ENCODE measurements around the gene APC2.

APC2 gene

DNA sequence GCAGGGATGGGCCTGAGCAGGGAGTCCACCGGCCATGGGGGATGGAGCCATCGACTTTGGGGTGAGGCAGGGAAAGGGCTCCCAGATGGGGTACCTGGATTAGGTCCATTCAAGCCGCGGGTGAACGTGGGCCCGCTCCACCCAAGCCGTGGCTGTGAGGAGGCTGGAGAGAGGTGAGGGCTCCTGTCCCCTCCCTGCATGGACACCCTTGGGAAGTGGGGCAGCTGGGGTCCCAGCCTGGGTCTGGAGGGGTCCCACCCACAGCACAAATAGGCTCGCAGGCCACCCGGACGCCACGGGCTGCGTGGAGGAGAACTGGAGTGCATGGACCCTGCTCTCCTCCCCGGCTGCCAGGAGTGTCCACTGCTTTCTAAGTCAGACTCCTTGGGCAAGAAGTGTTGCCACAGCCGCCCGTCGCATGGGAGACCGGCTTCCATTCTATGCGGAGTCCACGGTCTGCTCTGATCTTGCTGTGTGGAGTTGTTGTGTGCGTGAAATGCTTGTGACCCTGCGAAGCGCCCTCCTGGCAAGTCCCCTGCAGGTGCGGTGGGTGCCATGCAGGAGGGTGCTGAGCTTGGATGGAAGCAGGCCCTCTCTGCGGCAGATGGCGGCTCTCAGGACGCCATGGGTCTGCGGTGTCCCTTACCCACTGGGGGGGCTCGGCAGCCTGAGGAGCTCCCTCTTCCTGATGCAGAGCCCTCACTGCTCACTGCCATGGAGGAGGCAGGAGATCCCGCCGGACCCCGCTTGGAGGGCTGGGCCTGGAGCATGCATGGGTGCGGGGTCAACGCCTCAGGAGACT, 40.5 kb upstream of the APC2 start:
- peak overlapping the region; percentile 100 for H3K4me2 ChIP-seq (ENCODE audit: low read length)
- H3K4me1 ChIP-seq (ENCODE audit: control insufficient read depth, low read length) = peaks cover 32% of the 10 kb centered on the region
- no peaks in the 10 kb centered on the region for H3K27me3 ChIP-seq (ENCODE audit: control insufficient read depth, low read length)
- H3K27ac ChIP-seq (ENCODE audit: low read depth, low read length) = peak overlapping the region; percentile 78; the same call in 1 of the 2 replicates
- H3K4me3 ChIP-seq (ENCODE audit: low read length) = peak overlapping the region; percentile 86
- peaks cover 7% of the 10 kb centered on the region for H3F3A ChIP-seq (ENCODE audit: control insufficient read depth, insufficient read depth)
- peaks cover 66% of the 10 kb centered on the region for H3K36me3 ChIP-seq (ENCODE audit: control insufficient read depth, low read length)
- TF ChIP-seq EZH2phosphoT487 (IDR thresholded peaks at IDR 0.05; ENCODE audit: borderline replicate concordance, low read length) = no peak
- TF ChIP-seq, protein P1, sequence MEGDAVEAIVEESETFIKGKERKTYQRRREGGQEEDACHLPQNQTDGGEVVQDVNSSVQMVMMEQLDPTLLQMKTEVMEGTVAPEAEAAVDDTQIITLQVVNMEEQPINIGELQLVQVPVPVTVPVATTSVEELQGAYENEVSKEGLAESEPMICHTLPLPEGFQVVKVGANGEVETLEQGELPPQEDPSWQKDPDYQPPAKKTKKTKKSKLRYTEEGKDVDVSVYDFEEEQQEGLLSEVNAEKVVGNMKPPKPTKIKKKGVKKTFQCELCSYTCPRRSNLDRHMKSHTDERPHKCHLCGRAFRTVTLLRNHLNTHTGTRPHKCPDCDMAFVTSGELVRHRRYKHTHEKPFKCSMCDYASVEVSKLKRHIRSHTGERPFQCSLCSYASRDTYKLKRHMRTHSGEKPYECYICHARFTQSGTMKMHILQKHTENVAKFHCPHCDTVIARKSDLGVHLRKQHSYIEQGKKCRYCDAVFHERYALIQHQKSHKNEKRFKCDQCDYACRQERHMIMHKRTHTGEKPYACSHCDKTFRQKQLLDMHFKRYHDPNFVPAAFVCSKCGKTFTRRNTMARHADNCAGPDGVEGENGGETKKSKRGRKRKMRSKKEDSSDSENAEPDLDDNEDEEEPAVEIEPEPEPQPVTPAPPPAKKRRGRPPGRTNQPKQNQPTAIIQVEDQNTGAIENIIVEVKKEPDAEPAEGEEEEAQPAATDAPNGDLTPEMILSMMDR (IDR thresholded peaks at IDR 0.05; ENCODE audit: low read depth, low read length, poor library complexity, severe bottlenecking) = no peak
- H4K20me1 ChIP-seq (ENCODE audit: control insufficient read depth, insufficient read depth, low read depth, low read length) = peaks cover 53% of the 10 kb centered on the region
- H3K9me3 ChIP-seq (ENCODE audit: control insufficient read depth, insufficient read depth, low read length) = no peaks in the 10 kb centered on the region
- H3K9me2 ChIP-seq (replicated peaks; ENCODE audit: control insufficient read depth, low read length) = no peaks in the 10 kb centered on the region
- H3K79me2 ChIP-seq (ENCODE audit: control insufficient read depth, low read length) = peaks cover 69% of the 10 kb centered on the region

DNA sequence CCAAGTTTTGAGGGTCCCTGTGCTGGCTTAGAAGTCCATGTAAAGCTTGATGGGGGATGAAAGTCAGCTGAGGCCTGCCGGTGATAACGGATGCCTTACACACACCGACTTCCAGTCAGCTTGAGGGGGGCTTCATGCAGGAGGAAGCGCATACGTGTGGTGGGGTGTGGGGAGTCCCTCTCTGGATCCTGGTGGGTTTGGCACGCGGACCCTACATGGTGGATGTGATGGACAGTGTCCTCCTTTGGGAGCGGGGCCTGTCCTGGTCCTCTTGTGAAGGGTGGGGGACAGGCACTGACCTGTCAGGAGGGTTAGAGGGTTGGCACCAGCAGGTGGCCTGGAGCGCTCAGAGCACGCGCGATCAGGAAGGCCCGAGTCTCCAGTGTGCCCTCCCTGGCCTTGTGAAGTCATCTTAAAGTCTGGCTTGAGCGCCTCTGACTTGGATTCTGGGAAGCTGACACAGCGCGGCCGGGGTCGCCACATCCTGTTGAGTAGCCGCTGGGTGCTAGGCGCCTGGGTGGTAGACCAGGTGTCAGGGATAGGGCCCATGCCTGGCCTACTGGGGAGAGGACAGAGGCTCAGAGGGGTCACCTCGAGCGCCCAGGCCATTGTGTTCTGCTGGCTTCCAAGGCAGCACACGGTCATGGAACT, 39.7 kb upstream of the APC2 start:
- Histone ChIP-seq H3F3A (ENCODE audit: control insufficient read depth, insufficient read depth) (peaks cover 5% of the 10 kb centered on the region), H3K27me3 (ENCODE audit: control insufficient read depth, low read length) (no peaks in the 10 kb centered on the region), H3K27ac (ENCODE audit: low read depth, low read length) (no peak overlapping the region), H3K4me3 (ENCODE audit: low read length) (no peak overlapping the region; the same call in 1 of the 2 replicates), H3K4me1 (ENCODE audit: control insufficient read depth, low read length) (peaks cover 32% of the 10 kb centered on the region), H3K9me2 (replicated peaks; ENCODE audit: control insufficient read depth, low read length) (no peaks in the 10 kb centered on the region), H3K4me2 (ENCODE audit: low read length) (peak overlapping the region; percentile 100), H3K36me3 (ENCODE audit: control insufficient read depth, low read length) (peaks cover 71% of the 10 kb centered on the region), H3K9me3 (ENCODE audit: control insufficient read depth, insufficient read depth, low read length) (no peaks in the 10 kb centered on the region), H3K79me2 (ENCODE audit: control insufficient read depth, low read length) (peaks cover 78% of the 10 kb centered on the region), H4K20me1 (ENCODE audit: control insufficient read depth, insufficient read depth, low read depth, low read length) (peaks cover 56% of the 10 kb centered on the region)
- no peak for TF ChIP-seq EZH2phosphoT487 (IDR thresholded peaks at IDR 0.05; ENCODE audit: borderline replicate concordance, low read length)
- TF ChIP-seq, protein P1 (IDR thresholded peaks at IDR 0.05; ENCODE audit: low read depth, low read length, poor library complexity, severe bottlenecking) = no peak

GRCh38 chr19:1410789-1411188, 39.1 kb upstream of the APC2 start:
- no peak overlapping the region for H3K27ac ChIP-seq (ENCODE audit: low read depth, low read length)
- H3K4me1 ChIP-seq (ENCODE audit: control insufficient read depth, low read length) = peaks cover 31% of the 10 kb centered on the region
- H3K9me2 ChIP-seq (replicated peaks; ENCODE audit: control insufficient read depth, low read length) = no peaks in the 10 kb centered on the region
- H4K20me1 ChIP-seq (ENCODE audit: control insufficient read depth, insufficient read depth, low read depth, low read length) = peaks cover 62% of the 10 kb centered on the region
- H3K36me3 ChIP-seq (ENCODE audit: control insufficient read depth, low read length) = peaks cover 77% of the 10 kb centered on the region
- peak overlapping the region; percentile 100 for H3K4me2 ChIP-seq (ENCODE audit: low read length)
- TF ChIP-seq, protein P1 (IDR thresholded peaks at IDR 0.05; ENCODE audit: low read depth, low read length, poor library complexity, severe bottlenecking) = no peak
- no peak for TF ChIP-seq EZH2phosphoT487 (IDR thresholded peaks at IDR 0.05; ENCODE audit: borderline replicate concordance, low read length)
- no peak overlapping the region for H3K4me3 ChIP-seq (ENCODE audit: low read length)
- H3K27me3 ChIP-seq (ENCODE audit: control insufficient read depth, low read length) = no peaks in the 10 kb centered on the region
- H3F3A ChIP-seq (ENCODE audit: control insufficient read depth, insufficient read depth) = peaks cover 5% of the 10 kb centered on the region
- H3K79me2 ChIP-seq (ENCODE audit: control insufficient read depth, low read length) = peaks cover 83% of the 10 kb centered on the region
- H3K9me3 ChIP-seq (ENCODE audit: control insufficient read depth, insufficient read depth, low read length) = no peaks in the 10 kb centered on the region

Measured in DOHH2 (cell line).